ENCODE results near the gene LIG1.

The LIG1 gene

GRCh38 chr19:48154003-48154402 is 16.1 kb downstream of the LIG1 start:
- Histone ChIP-seq H3K79me2 (ENCODE audit: insufficient read depth, low read depth) (no peaks in the 10 kb centered on the region), H2AFZ (ENCODE audit: low read depth) (no peak overlapping the region), H3K4me3 (IDR thresholded peaks at IDR 0.05; ENCODE audit: insufficient read depth, low read depth, low read length) (no peak overlapping the region), H4K20me1 (ENCODE audit: insufficient read depth) (no peaks in the 10 kb centered on the region), H3K27ac (no peak overlapping the region), H3K4me2 (no peak overlapping the region), H3K36me3 (ENCODE audit: insufficient read depth) (no peaks in the 10 kb centered on the region), H3K27me3 (ENCODE audit: insufficient read depth, low read depth) (no peaks in the 10 kb centered on the region), H3K9ac (no peak overlapping the region), H3K4me1 (ENCODE audit: low read depth, poor library complexity, severe bottlenecking) (peaks cover 28% of the 10 kb centered on the region)
- TF ChIP-seq CTCF (conservative IDR thresholded peaks at IDR 0.05; ENCODE audit: low read depth, low read length): no peak

- peaks cover 14% of the 10 kb centered on the region for H3K4me1 ChIP-seq (ENCODE audit: low read depth, poor library complexity, severe bottlenecking)
- H3K4me3 ChIP-seq (IDR thresholded peaks at IDR 0.05; ENCODE audit: insufficient read depth, low read depth, low read length): no peak overlapping the region
- H3K27ac ChIP-seq: peak overlapping the region; percentile 37; the same call in 1 of the 2 replicates
- 0 out of 2 replicates have a peak overlapping the region, but pooled peaks have one; percentile 23 for H3K4me2 ChIP-seq
- no peak overlapping the region for H3K9ac ChIP-seq
- H3K27me3 ChIP-seq (ENCODE audit: insufficient read depth, low read depth): no peaks in the 10 kb centered on the region
- no peak overlapping the region for H2AFZ ChIP-seq (ENCODE audit: low read depth)
- no peaks in the 10 kb centered on the region for H3K79me2 ChIP-seq (ENCODE audit: insufficient read depth, low read depth)
- H3K36me3 ChIP-seq (ENCODE audit: insufficient read depth): no peaks in the 10 kb centered on the region
- no peaks in the 10 kb centered on the region for H4K20me1 ChIP-seq (ENCODE audit: insufficient read depth)
- peak; percentile 94 for TF ChIP-seq CTCF (conservative IDR thresholded peaks at IDR 0.05; ENCODE audit: low read depth, low read length)
These were observed 17.6 kb downstream of the LIG1 start for GRCh38 chr19:48152551-48152950.

GRCh38 chr19:48149430-48149829 is 20.7 kb downstream of the LIG1 start:
- H3K36me3 ChIP-seq (ENCODE audit: insufficient read depth): no peaks in the 10 kb centered on the region
- H2AFZ ChIP-seq (ENCODE audit: low read depth): no peak overlapping the region

GRCh38 chr19:48148576-48148975 is 21.6 kb downstream of the LIG1 start:
- no peak overlapping the region for H3K4me2 ChIP-seq
- no peak overlapping the region for H3K27ac ChIP-seq
- no peaks in the 10 kb centered on the region for H3K36me3 ChIP-seq (ENCODE audit: insufficient read depth)
- no peak overlapping the region for H3K4me3 ChIP-seq (IDR thresholded peaks at IDR 0.05; ENCODE audit: insufficient read depth, low read depth, low read length)
- no peak for TF ChIP-seq CTCF (conservative IDR thresholded peaks at IDR 0.05; ENCODE audit: low read depth, low read length)
- H3K9ac ChIP-seq: no peak overlapping the region
- no peaks in the 10 kb centered on the region for H3K79me2 ChIP-seq (ENCODE audit: insufficient read depth, low read depth)
- H3K27me3 ChIP-seq (ENCODE audit: insufficient read depth, low read depth): no peaks in the 10 kb centered on the region
- no peak overlapping the region for H2AFZ ChIP-seq (ENCODE audit: low read depth)
- no peaks in the 10 kb centered on the region for H4K20me1 ChIP-seq (ENCODE audit: insufficient read depth)
- peaks cover 9% of the 10 kb centered on the region for H3K4me1 ChIP-seq (ENCODE audit: low read depth, poor library complexity, severe bottlenecking)

More at GRCh38 chr19:48149430-48149829, 20.7 kb downstream of the LIG1 start:
- H3K4me2 ChIP-seq: no peak overlapping the region
- no peak overlapping the region for H3K9ac ChIP-seq
- no peaks in the 10 kb centered on the region for H4K20me1 ChIP-seq (ENCODE audit: insufficient read depth)
- H3K27me3 ChIP-seq (ENCODE audit: insufficient read depth, low read depth): no peaks in the 10 kb centered on the region
- no peaks in the 10 kb centered on the region for H3K79me2 ChIP-seq (ENCODE audit: insufficient read depth, low read depth)
- H3K27ac ChIP-seq: no peak overlapping the region
- H3K4me3 ChIP-seq (IDR thresholded peaks at IDR 0.05; ENCODE audit: insufficient read depth, low read depth, low read length): no peak overlapping the region
- H3K4me1 ChIP-seq (ENCODE audit: low read depth, poor library complexity, severe bottlenecking): peaks cover 9% of the 10 kb centered on the region
- TF ChIP-seq CTCF (conservative IDR thresholded peaks at IDR 0.05; ENCODE audit: low read depth, low read length): no peak
